RPMI8226 (cell line): ENCODE results near the gene RANBP3.
"Not testable (repeated sequence)": the region's sequence is repeated elsewhere in the genome, so short reads cannot be mapped to it uniquely, and the experiment has no call there.

Source experiments
- DNase-seq: peaks from one replicate; pipeline ENCODE4 v3.0.0-alpha.2; 2015

Gene RANBP3

DNA sequence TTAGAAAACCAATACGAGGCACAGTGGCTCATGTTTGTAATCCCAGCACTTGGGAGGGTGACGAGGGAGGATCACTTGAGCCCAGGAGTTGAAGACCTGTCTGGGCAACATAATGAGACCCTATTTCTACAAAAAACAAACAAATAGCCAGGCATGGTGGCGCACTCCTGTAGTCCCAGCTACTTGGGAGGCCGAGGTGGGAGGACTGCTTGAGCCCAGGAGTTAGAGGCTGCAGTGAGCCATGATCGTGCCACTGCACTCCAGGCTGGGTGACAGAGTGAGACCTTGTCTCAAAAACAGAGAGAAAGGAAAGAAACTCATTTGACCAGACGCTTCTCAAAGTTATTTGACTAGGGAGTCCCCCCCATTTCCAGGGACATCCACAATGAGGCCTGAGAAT lies 14.7 kb downstream of the RANBP3 start:
- DNase-seq = not testable (repeated sequence)

DNA sequence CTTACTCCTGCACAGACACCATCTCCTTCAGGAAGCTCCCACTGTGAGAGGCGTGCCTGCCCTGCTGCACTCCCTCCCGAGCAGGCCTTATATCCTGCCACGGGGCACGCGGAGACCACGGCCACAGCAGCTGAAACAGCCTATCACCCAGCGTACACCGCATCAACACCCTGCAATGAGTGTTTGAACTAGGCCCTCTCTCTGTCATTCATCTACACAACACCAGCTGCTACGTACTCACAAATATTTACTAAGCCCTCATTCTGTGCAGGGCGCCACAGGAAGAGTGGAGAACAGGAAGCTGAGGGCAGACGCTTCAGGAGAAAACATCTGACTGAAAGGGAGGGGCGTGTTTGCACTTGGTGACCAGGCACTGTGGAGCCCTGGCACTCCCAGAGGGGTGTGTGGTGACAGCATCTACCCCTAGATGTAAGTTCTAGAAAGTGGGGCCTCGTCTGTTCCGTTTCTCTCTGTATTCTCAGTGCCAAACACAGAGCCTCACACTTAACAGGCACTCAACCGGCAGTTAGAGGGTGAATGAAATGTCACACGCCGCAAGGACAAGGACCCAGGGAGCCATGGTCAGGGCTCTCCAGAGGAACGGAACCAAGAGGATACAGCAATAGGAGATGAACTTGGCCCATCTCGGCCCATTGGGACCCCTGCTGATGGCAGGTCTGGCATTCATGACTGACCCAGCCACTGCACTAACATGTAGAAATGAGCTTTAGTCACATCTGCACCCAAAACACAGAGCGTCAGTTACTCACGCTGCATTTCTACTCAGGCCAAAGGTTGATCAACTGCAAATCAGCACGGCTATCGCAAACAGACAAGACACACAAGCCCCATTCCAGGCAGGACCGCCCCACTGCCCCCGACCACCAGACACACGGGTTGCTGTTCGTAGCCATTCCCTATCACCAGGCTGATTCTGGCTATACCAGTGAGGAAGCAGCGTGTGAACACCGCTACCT lies 15.7 kb downstream of the RANBP3 start:
- DNase-seq = no peak

DNA sequence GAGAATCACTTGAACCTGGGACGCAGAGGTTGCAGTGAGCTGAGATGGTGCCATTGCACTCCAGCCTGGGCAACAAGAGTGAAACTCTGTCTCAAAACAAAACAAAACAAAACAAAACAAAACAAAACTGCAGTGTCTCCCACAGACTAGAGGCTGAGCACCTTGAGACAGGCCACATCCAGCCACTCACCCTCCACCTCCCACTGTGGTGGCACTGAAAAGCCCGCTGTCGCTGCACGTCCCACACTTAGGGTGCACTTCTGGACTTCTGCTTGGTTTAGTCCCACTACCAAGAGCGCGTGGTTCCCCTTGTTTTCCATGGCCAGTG lies 16.3 kb downstream of the RANBP3 start:
- DNase-seq = not testable (repeated sequence)

DNA sequence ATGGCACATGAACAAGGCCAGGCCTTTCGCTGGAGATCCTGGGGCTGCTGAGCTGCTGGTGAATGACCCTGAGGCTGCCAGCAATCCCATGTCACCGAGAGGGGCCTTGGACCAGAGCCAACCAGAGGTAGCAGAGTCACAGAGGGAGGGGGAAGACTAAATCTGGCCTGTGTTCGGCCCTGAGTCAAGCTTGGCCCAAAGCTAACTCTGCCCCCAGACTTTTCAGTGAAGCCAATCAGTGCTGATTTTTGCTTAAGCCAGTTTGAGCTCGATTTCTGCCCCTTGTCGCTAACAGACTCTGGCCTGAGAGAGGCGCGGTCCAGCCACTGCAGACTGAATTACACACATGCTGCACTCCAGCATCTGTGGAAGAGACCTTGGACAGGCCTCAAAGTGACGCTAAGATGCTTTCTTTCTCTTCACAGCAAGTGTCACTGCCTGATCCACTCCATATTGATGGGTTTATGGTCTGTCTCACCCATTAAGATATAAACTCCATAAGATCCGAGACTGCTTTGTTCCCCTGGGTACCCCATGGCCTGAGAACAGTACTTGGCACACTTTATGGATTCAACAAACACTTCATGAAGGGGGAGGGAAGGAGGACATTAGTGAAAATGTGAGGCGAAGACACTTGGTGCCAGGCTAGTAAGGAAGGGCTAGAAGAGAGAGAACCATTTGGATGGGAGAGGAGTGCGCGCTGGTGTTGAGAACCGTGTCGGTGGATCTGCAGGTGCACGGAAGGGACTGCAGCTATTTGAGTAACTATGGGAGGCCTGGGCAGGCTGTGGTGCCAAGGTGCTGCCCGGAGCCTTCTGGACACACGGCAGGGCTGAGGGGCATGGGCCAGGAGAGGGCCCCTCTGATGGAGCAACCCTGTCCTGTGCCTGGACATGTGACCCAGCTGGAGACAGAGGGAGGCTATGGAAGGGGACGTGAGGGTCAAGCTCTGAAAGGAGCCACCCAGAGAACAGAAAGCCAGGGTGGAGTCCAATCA lies 17.6 kb downstream of the RANBP3 start:
- DNase-seq = no peak

DNA sequence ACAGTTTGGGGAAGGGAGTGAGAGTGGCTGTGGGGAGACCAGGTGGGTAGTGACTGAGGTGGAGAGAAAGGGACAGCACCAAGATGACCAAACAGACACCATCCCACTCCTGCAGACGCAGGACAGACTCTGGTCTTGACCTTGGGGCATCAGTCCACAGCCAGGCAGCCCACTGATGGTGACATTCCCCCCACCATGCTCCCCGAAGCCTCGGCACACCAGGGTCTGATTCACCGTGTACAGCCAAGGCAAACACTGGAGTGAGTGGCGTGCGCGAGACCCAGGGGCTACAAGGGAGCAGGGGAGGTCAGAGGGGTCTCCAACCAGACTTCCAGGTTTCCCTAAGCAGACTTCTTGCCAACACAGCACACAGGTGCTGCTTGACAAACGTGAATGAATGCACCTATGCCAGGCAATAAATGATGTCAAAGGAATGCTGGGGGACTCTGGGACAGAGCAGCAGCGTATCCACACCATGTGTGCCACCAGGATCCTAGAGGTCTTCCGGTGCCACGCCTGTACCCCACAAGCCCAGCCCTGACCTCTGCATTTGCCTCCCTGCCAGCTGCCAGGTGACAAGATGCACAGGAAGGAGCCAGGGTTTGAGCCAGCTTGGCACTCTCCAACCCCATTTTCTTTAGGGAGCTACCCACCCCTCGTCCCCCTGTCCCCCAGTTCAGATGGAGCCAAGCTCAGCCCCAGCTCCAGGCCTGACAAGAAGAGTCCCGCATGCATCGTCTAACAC lies 18.5 kb downstream of the RANBP3 start:
- no peak for DNase-seq

DNA sequence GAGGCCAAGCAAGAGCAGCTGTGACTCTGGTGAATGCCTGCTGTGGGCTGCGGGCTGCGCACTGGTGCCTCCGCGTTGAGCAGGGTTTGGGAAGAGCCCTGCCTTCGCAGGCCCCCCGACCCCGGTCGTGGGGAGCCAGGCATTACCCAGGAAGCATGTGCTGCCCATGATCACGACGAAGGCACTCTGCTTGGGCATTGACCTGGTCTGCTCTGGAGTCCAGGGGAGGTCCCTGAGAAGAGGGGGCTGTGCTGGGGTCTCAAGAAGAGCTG lies 19.2 kb downstream of the RANBP3 start:
- DNase-seq = no peak

DNA sequence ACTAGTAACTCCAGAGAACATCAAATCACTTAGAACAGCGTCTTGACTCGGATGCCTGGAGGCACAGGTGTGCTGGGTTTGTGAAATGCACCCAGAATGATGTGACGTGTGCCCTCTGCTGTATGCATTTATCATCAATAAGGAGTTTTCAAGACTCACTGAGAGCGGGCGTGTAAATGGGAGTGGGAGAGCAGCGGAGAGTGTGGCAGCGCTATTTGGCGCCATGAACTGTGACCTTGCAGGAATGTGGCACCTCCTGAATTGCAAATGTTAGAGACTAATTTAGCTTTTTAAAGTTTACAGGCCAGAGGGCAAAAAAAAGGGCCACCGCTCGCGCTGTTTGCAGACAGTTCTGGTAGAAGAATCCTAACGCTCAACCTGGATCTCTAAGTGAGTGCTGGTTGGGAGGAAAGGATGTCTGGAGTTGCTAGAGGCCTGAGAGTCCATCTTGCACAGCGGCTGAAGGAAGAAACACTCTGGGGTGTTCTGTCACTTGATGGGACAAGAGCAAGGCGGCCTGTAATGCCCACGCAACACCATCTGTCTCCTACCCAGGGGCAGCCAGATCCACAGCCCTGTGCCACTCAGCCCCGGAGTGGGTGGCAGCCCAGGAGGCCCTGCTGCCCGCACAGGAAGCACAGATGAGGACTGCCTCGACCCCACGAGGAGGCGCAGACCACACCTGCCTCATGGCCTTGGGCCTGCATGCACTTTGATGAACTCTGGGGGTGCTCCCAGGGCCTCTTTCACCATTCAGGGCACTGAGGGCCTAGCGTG lies 19.7 kb downstream of the RANBP3 start:
- no peak for DNase-seq

DNA sequence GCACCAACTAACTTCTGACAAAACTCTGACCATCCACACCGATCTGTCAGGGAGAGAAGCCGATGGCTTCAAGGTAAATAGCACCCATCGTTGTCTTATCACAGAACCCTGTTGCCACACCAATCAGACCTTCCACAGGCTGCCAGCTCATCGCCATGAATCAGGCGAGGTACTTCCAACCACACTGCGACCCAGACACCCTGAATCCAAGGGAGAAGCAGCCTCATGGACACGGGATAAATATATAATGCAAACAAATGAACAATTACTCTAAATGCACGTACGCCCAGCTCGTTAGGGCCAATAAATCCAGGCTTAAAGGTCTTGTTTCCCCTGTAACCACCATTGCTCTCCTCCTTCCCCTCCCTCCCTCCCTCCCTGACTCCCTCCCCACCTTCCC lies 20.8 kb downstream of the RANBP3 start:
- no peak for DNase-seq

DNA sequence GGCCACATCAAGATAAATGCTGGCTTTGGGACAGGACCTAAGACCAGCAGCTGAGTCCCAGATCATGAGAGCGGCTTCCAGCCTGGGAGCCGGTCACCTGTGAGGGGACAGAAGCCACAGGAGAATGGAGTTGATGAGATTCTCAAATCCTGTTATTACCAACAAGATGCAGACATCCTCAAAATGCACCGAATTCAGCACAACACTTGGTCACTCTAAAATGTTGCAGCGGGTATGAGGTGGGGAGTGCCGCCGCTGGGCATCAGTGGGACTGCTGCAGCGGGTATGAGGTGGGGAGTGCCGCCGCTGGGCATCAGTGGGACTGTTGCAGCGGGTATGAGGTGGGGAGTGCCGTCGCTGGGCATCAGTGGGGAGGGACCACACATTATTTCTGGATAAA lies 21.2 kb downstream of the RANBP3 start:
- DNase-seq = no peak

DNA sequence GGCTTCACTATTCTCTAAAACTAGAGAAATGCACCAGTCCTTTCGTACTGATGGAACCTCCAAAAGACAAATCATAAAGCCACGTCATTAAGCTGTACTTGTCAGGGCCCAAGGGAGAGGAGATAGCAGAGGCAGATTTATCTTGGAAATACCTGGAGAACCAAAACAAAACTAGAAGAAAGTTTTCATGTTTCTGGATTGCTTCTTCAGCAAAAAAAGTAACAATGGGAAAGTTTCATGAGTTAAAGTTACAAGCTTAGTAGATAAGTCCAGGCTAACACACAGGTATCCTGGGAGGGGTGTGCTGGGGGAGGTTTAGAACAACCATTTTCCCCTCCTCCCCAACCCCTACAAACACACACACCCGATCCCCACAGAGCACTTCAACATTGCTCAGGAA lies 21.6 kb downstream of the RANBP3 start:
- DNase-seq = no peak

DNA sequence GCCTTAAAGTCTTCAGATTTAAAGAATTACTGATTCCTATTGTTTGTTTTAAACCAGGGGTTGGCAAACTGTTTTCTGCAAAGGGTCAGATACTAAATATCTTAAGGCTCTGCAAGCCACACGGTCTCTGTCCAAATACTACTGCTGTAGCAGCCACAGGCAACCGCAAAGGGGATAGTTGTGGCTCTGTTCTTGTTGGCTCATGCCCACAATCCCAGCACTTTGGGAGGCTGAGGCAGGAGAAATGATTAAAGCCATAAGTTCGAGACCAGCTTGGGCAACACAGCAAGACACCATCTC lies 22.4 kb downstream of the RANBP3 start:
- no peak for DNase-seq

DNA sequence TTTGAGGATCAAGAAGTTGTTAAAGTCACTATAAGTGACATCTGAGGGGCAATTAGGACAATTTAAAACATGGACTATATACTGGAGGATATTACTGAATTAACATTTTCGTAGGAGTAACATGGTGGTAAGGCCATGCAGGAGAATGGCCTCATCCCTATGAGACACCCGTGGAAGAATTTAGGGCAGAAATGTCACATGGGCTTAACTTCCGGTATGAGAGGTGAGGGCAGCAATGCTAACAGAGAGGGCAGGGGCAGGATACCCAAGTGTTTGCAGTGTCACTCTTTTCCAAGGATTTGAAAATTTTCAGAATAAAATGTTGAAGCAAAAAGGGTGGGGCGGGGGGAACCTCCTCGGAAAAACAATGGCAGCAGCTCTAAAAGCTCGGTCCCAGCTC lies 23.6 kb downstream of the RANBP3 start:
- no peak for DNase-seq

DNA sequence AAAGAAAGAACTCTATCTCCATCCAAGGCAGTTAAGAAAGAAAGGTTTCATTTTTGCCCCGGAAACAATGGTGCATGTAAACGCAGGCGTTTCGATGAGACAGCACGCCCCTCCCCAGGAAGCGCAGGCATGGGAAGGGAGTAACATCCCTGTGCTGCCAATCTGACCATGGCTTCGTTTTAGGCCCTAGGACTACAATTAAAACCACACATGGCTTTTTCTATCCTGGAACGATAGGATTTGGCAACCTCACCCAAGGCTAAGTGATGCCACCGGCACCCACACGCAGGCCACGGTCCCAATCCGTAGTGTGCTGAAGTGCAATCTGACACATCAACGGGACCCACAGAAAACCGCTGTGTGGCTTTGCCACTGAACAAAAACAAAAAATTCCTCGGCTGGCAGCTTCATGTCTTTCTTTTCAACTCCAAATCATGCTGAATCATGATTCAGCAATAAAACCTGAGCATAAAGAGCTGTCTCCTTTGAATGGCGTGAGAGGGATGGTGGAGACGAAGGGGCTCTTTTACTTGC lies 24.2 kb downstream of the RANBP3 start:
- peak; percentile 40 for DNase-seq

DNA sequence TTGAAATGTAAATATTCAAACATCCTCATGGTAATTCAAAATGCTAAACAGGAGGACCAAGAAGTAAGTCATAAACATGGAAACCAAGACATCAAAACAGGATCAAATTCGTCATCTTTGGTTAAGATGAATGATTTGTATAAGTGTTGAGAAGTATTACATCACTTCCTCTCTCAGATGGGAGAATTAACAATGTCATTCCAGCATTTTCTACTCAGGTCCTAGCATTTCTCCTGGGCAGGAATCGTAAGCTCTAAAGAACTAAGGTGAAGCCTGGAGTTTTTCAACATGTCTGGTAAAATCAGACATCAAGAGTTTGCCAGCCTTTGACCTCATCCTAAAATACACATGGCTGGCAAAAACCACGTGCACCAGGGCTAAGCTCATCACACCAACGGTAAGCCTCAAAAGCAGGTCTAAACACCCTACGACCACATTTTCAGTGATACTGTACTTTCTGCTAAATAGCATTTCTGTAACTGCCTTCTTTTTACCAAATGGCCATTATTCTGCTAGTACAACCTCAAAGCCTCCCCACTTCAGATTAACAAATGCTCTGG lies 24.8 kb downstream of the RANBP3 start:
- DNase-seq = no peak

DNA sequence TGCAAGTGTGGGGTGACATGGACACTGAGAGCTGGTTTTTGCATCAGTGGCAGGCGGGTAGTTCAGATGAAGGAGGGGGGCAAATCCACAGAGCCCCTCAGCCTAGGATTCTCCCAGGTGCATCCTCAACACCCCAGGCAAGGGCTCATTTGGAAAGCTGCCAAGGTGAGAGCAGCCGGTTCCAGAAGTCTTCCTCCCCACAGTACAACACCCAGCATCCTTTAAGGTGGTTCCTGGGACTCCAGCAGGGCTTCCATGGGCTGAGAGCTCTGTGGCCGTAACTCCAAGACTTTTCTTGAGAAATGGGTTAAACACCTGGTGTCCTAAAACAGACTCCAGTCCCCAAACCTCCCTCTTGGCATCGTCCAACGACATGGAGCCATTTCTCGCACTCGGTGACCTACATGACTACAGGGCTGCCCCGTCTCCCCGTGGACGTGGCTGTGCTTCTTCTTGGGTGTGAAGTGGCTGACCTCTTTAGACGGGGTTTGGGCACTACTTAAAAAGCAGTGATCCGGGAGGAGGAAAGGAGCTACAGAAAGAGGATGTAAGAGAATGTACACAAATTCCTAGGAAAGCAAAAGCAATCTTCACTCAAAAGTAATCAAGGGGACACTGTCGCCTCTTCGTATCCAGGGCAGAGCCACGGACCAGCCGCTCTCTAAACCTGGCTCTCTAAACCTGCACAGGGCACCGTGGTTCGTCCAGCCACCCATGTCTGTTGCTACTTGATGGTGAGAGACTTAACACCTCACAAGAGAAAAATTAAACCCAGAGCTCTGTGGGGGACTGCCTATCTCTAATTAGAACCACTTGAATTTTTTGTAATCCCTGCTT lies 25.5 kb downstream of the RANBP3 start:
- peak; percentile 43 for DNase-seq

DNA sequence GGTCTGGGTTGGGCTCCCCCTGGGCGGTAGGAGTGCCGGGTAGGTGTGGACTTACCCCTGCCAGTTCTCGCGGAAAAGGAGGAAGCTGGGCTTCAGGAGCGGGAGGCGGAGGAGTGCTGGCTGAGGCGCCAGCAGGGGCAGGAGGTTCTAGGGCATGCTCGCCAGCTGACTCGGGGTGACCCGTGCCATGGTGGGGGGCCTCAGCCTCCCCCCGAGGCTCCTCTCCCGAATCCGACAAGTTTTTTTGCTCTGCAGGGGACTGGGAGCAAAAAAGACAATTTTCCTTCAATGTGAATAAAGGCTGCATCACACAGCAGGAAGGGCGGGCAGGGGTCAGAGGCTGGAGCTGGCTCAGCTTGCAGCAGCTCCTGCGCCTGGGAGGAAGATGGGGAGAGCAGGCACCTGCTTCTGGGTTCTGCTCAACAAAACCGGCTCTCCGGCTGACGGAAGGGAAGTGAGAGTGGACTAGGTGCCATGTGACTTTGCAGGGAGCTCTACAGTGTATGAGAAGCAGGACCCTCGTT lies 26.5 kb downstream of the RANBP3 start:
- DNase-seq = peak; percentile 71

DNA sequence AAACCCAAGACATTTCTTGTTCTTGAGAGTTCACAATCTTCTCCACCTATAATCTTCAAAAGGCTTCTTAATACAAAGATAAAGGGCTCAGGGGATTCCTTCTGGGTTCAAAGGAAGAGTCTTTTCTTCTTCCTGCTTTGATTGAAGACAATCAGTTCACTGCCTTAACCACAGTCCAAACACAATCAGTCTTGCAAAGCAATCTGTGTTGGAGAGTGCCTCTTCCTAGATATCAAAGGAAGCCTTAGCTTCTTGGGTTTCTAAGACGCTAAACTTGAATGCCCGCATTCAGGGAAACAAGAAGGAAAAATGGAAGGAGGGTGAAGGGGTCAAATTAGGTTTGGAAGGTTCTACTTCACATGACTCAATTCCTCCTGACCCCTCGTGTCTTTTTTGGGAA lies 27.2 kb downstream of the RANBP3 start:
- DNase-seq = no peak

DNA sequence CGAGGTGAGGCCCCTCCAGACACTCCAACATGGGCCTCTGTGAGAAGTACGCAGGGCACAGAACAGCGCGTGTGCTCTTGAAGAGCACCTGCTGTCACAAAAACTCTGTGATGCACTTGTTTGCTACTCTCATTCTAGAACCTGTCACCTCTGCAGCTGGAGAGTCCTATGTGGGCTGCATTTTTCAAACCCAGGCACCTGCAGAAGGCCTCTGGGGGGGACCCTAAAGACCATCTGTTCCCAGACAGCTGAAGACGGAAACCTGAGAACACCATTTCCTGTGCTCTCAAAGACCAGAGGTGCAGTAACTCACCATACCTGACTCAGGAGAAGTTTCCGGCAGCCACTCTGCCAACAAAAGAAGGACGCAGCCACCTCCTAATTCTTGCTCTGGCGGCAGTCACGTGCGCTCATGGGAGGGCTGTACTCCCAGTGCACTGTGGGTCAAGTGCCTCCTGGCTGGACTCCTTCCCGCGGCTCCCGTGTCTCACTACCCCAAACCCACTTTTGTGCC lies 28.1 kb downstream of the RANBP3 start:
- peak; percentile 66 for DNase-seq

DNA sequence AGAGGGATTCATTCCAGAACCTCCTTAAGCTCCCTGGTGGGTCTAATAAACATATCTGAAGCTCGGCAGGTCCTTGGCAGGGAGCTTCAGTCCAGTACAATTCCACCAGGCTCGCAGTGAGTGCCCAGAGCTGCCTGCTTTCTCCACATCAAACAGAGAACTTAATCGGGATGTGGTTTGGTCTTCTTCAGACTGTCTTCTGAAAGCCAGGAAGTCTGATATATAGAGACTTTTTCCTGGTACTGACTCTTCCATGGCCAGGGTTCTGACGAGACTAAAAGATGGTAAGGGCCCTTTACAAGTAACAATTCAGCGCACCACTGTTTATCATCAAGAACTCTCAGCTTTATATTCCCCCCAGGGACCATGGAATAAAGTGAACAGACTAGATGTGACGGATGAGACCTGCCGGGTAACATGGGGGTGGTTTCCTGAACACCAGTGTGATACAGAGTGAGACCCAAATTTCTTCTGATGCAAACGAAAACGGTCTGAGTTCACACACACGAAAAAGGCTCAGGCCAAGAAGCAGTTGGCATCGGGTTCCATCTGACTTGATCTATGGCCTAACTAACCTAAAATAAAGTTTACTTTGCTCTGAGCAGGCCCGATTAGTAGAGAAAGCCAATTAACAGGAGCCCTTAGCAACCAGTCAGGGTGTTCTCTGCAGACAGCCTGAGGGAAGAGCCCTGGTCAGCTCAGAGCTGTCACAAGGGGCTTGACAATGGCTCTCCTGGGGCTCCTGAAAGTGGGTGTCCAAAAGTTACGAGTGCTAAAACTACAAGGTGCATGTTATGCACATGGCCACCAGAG lies 29.0 kb downstream of the RANBP3 start:
- DNase-seq = no peak

DNA sequence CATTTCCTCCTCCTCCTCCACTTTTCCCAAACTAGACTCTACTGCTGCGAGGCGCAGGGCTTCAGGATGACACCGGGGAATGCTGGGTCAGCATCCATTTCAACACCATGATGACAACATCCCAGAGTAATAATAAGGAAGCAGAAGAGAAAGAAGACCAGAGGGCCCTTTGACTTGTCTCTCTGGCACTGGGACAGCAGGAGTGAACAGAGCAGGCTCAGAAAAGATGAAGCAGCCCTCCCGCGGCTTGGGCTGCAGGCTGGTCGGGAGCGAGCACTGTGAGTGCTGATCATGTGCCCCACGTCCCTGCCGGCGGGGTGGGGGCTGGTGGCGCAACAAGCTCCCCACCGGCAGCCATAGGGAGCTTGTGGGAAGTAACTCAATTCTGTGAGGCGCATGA lies 30.5 kb downstream of the RANBP3 start:
- DNase-seq = no peak
